CD4-positive, alpha-beta T cell treated with Interleukin-2 at 100 ng/mL for 4 hours (primary cell): ENCODE results near the gene FAM180B.

Experiments used
- DNase-seq: peaks from one replicate; pipeline ENCODE4 v3.0.0-alpha.2; 2020; ENCODE audit warnings: low spot score

The FAM180B gene

DNA sequence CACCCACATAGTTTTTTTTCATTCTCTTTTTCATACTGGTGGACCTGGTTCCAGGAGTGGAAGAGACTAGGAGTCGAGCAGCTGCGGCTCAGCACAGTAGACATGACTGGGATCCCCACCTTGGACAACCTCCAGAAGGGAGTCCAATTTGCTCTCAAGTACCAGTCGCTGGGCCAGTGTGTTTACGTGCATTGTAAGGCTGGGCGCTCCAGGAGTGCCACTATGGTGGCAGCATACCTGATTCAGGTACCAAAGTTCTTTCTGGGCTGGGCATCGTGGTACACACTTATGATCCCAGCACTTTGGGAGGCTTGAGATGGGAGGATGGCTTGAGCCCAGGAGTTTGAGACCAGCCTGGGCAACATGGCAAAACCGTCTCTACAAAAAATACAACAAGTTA, 16.8 kb upstream of the FAM180B start:
- DNase-seq, result no peak

DNA sequence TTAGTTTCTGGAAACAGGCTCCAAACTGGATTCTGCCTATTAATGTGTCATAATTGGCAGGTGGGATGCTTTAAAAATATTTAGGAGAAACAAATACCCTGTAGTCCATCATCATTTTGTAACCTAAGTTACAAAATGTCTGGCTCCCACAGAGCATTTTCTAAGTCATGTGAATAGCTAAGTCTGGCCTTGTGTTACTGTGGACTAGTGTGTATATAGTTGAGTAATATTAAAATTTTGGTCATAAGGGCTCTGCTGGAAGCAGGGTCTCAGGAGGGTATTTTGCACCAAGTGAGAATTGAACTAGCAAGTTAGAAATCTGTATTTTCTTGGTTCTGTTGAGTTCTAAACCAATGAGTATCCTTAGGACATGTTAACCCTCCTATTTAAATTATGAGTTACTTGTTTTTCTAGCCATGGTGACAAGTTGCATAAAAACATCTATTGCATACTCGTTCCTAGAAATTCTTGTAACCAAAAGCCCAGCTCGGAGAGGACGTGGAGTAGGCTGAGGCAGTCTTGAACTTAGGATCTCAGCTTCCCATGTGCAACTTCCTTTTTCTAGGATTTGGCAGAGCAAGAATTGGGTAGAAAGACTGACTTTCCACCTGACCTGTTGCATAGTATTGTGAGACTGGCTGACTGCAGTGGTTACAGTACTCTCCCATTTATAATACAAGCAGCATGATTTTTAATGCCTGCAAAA, 15.7 kb upstream of the FAM180B start:
- no peak for DNase-seq

DNA sequence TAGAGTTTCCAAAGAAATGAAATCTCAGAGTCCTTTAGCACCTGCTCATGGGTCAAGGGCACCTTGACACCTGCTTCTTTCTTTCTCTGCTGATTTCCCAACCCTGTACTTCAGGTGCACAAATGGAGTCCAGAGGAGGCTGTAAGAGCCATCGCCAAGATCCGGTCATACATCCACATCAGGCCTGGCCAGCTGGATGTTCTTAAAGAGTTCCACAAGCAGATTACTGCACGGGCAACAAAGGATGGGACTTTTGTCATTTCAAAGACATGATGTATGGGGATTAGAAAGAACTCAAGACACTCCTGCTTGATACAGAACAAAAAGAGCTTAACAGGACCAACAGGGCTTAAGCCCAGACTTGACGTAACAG, 15.1 kb upstream of the FAM180B start:
- no peak for DNase-seq

DNA sequence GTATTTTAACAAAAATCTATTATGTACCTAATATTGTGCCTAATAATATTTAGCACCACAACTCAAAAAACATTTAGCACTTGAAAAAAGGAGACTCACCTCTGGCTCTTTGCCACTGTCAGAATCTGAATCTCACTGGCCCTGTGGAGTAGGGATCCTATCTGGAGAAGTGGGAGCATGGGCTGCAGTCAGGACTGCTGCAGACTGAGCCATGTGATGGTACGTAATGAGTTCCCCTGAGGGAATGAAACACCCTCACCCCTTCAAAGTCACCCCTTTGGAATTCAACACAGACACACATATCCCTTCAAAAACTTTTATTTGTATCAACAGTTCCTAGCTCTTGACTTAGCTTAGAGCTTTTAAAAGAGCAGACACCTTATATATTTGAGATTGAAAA, 14.6 kb upstream of the FAM180B start:
- DNase-seq, result no peak

DNA sequence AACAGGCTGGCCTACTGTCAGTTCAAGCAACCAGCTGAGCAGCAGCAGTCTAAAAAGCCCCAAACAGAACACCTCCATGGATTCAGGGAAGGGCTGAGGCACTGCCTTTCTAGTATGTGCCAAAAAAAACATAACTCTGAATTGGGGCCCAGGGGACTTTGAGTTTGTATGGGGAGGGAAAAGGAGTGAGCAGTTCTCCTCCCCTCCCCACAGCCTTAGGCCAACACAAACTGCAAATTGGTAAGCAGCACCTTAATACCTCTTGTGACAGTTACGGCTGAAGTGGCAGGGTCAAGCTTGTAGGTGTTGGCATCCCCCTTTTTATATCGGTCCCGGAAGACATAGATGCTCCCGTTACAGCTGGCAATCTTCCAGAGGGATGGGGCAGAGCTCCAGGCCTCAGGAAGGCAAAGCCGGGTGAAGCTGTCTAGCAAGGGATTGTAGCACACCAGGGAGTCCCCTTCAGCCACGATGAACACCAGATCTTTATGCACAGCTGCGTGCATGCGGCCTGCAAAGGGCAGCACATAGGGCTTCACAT, 13.7 kb upstream of the FAM180B start:
- no peak for DNase-seq

DNA sequence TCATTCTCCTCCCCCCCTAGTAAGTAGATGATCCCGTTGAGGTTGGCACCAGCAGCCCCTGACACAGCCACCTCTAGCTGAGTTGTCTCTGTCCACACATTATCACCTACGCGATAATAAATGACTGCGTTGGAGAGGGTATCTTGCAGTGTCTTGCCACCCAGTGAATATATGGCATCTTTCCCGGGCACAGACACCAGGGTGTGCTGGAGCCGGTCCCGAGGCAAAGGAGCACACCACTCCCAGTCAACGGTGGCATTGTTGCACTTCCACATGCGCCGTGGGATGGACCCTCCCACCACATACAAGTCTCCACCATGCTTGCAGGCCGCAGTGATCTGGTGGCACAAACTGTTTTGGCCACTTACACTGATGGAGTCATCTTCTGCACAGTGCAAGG, 13.2 kb upstream of the FAM180B start:
- no peak for DNase-seq

DNA sequence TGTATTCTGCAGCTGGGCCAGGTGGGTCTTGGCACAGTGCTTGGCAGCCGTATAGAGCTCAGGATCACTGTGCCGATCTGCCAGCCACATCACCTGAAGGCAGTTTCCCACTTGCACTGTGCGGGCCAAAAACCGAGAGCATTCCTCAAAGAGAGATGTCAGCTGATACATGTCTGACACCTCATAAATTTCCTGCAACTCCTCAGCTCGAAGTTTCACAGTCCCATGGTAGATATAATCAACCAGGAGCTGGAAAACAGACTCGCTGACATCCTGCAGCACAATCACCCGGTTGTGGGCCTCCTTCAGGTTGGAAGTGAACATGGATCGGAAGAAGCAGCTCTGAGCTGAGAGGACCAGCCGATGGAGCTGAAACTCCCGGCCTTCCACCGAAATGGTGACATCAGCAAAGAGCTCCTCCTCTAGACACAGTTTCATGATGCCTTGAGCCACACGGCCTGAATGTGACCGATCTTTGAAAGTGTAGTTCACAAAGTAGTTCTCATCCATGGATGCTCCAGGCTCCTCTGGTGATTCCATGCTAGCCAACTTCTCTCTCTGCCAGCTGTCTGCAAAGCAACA, 8.9 kb upstream of the FAM180B start:
- DNase-seq, result no peak

DNA sequence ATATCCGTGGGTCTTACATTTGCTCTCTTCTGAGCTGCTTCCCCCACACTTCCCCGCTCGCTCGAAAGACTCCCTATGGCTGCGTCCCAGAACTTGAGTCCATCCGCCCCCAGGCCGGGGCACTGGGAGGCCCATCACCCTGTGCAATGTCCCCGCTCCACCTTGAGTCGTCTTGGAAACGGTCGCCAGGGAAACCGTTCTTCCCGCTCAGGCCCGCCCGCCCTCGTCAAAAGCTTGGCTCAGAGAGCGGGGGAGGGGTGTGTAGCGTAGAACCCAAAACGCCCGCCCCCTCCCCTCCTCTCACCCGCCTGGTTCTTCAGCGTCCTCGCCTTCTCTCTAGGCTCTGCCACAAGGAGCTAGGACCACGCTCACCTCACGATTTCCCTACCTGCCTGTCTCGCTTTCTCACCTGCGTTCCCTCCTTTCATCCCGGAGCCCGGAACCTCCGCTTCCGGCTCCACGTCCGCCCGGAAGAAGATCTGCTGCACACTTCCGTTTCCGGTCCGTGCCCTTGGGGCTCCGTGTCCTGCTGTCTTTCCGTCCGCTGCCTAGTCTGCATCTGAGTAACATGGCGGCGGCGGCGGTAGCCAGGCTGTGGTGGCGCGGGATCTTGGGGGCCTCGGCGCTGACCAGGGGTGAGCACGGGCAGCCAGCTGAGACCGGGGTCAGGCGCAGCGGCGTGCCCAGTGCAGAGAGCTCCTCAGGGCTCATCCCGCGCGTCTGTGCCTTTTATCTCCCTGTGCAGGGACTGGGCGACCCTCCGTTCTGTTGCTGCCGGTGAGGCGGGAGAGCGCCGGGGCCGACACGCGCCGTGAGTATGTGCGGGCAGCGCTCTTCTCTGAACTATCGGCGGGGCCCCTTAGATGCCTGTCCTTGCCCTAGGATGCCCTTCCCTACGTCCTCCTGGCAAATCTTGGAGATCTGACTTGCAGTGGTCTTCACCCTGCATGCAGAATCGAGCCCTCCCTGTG, 7.7 kb upstream of the FAM180B start, which contains the start of the genes KBTBD4 and NDUFS3:
Gene KBTBD4 (minus strand): TSS at position 447 of the 971 bp plus-strand sequence. CDS start 19 bp downstream, at position 428.
Gene NDUFS3 (plus strand): TSS at position 551 of the 971 bp plus-strand sequence. CDS start 18 bp downstream, at position 569.
- DNase-seq, result peak; percentile 91

DNA sequence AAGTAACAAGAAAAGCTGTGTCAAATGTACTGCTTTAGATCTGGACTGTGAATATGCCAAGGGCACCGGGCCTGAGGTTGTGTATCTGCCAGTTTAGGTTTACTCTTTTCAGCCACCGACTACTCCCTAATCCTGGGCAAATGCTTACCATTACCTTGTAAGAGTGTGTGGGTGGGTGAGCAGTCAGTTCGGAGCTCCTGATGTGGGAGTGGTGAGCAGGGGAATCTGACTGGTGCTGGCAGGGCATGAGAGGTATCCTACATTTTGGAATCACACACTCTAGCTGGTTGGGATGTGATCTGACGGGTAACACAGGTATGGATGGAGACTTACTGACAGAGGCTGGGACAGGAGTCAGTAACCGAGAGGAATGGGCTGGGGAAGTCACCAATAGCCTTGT, 2.6 kb upstream of the FAM180B start:
- no peak for DNase-seq

DNA sequence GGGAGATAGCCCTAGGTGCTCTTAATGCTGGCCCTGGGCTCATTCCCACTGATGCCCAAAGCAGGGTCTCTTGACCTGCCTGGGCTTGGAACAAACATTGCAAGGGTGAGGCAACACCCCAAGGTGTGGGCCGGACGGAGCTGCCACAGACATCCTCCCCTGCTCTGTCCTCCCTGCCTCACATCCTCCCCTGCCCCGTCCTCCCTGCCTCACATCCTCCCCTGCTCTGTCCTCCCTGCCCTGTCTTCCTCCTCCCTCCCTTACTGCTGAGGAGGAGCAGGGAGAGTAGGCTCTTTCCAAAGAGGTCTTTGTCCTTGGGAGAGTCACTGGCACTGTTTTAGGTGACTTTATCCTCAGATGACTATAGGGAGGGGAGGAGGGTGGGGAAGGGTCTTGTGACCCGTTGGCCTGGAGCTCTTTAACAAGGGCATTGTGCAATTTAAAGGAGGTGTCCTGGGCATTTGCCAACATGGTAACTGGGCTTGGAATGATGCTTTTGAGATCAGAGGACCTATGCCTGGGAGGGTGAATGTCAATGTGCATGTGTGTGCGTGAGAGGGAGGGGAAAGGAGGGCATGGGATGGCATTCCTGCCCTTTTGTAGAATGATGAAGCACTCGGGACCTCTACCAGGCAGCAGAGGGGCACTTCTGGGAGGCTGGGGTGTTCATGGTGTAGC, 700 bp downstream of the FAM180B start:
- DNase-seq, result no peak

DNA sequence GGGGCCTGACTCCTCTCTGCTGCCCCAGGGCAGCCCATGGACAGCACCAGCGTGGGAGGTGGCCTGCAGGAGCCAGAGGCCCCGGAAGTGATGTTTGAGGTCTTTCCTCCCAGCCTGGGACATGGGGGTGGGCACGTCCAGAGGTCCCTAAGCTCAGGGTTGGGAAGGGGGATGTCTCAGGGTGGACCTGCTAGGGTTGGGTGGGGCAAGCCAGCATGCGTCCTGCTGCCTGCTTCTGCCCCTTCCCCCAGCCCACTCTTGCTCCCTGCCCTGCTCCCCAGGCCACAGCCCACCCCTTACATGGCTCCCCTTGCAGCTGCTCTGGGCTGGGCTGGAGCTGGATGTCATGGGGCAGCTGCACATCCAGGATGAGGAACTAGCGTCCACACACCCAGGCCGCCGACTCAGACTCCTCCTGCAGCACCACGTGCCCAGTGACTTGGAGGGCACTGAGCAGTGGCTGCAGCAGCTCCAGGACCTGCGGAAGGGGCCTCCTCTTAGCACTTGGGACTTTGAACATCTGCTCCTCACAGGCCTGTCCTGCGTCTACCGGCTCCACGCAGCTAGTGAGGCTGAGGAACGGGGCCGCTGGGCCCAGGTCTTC, 1.3 kb downstream of the FAM180B start:
- DNase-seq, result no peak

DNA sequence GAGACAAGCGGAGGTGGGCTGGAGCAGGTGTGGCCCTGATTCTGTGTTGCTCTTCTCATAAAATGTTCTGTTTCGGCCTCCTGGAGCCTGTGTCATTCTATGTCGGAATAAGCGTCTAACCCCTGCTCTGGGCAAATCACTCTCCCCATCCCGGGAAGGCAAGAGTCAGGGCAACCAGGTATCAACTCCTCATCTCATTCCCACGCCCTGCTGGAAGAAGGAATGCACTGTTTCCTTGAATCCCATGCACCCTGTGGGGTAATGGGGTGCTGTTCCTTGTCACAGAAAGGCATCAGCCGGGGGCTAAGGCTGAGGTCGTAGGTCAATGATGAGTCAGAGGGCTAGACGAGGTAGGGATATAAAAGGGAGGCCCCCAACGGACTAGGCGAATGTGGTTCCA, 2.6 kb downstream of the FAM180B start:
- no peak for DNase-seq

DNA sequence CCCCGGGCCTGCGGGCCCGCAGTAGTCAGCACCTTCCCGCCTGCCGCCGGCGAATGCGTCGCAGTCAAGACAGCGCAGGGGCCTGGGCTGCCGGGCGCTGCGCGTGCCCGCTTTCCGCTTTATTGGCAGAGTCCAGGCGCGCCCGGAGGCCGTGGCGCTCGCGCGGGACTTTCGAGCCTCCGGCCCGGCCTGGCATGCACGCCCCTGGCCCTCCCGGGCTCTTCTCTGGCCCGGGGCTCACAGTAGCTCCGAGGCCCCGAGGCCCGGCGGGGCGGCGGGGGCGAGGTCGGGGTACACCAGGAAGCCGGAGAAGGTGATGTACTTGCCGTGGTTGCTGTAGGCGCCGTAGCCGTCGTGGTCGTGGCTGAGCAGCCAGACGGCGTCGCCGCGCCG, 3.1 kb downstream of the FAM180B start:
- DNase-seq, result no peak

DNA sequence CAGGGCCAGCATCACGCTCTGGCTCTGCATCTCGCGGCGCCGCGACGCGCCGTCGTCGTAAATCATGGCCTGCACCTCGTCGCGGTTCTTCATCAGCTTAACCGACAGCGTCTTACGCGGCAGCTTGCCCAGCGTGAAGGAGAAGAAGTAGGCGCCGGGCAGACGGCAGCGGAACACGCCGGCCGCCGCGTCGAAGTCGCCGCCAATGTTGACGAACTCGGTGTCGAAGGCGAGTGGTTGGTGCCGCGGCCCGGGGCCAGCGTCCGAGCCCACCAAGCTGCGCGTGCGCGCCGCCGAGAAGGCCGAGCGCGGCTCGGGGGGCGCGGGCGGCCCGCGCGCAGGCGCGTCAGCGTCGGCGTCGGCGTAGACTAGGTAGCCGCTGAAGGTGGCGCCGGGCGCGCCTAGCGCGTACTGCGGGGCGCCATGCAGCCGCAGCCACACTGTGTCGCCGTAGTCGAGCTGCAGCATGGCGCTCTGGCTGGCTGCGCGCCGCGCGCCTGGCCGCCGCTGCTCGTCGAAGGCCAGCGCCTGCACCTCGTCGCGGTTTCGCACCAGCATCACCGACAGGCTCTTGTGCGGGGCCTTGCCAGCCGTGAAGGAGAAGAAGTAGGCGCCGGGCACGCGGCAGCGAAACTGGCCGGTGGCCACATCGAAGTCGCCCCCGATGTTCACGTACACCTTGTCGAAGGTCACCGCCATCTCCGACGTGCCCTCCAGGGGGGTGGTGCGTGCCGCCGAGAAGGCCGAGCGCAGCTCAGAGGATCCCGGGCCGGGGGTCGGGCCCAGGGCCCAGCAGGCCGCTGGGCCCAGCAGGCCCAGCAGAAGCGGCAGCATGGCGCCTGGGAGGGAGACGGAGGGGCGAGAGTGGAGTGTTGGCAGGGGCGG, 3.7 kb downstream of the FAM180B start:
- no peak for DNase-seq

DNA sequence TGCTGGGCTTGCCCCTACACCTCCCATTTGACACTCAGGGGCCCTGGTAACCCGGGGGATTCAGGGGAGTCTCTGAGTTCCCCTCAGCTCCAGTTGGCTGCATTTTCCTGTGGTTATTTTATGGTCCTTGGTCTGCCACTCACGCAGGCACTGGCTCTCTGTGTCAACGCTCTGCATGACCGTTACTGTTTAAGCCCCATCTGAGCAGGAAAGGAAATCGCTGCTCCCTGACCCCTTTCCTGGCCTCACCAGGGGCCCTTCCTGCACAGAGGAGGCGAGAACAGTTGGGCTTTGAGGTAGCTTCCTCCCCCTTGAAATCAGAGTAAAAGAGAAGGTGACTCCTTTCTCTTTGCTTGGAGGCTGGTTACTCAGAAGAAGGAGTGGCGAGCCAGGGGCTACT, 5.3 kb downstream of the FAM180B start:
- no peak for DNase-seq

DNA sequence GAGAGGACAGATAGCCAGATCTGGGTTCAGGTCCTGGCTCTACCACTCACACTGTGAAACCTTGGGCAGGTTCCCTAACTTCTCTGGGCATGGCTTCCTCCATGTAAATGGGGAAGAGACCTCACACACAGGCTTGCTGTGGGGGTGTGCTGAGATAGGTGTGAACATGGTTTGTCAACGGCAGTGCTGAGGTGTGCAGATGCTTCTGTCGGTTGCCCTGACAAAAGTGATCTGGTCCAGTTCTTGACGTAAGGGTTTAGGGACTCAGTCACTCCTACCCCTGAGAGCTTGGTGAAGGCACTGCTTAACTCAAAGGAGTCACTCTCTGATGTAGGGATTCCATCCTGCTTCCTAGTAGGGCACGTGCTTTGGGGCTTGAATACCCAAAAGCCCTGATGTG, 5.8 kb downstream of the FAM180B start:
- DNase-seq, result no peak

DNA sequence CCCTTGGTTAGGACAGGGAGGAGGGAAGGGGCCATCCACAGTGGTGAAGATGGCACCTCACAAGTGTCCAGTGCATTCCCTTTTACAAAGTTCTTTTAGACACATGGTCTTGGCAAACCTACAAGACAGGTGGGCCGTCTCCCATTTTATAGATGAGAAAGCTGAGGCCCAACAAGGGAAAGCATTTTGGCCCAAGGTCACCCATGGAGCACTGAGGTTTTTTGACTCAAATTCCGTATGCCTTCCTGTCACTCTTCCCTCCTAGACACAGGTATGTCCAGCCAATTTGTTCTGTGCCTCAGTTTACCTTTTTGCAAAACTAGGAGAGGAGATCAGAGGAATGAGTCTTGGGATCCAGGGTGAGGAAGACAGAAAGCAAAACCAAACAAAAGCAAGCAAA, 6.5 kb downstream of the FAM180B start:
- no peak for DNase-seq

DNA sequence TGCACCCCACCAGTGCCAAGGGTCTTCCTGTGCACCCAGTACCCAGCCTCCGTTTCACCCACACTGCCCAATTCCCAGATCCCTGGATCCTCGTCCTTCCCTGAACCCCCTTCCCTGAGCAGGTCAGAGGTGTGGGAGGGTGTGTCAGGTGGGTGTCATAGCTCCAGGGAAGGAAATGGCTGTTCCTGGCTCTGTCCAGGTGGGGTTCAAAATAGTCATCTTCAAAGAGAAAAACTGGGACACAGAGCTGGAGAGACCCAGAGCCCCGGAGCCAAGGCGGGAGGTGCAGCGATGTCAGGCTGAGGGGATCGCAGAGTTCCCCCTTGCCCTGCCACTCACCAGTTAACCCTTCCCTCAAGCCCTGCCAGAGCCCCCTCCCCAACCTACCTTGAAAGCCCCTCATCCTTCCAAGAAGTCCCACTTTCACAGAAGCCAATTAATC, 7.0 kb downstream of the FAM180B start:
- DNase-seq, result no peak

DNA sequence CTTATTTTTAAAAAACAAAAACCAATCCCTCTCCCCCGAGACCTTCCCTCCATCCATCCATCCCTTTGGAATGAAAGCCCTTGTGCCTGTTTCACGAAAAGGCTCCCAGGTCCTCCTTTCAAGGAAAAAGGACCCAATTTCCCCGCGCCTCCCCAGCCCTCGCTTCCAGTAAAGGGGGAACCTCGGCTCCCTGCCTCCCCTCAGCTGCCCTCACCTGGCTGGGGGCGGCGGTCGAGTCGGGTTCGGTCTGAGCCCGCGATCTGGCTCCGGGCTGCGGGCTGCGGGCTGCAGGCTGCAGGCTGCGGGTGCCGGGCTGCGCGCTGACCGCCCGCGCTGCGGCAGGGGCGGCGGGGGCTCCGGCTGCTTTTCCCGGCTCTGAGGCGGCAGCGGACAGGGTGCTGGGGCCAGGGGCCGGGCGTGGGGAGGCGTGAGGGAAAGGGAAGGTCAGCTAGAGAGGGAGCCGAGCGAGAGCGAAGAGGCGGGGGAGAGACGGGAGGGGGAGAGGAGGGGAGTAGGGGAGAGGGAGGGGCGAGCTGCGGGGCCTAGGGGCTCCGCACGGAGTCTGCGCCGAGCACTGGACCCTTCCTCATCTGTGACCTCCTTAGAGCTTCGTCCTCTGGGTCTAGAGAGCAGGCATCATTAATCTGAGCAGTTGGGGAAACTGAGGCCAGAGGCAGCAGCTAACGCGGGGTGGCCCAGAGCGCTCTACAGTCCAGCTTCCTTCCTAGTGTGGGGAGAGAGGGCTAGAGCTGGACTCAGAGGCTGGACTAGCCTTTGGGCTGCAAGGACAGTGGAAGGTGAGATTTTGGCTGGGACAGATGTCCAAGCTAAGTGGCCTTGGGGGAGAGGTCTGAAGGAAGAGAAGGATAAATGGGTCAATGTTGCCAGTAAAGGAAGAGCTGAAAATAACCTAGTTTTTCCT, 7.7 kb downstream of the FAM180B start, which contains the start of gene C1QTNF4:
Gene C1QTNF4 (minus strand): TSS at position 478 of the 922 bp plus-strand sequence. CDS start 3,601 bp downstream, outside the sequence.
- no peak for DNase-seq
